ENCODE measurements around the gene REPS2.

REPS2 gene

GRCh38 chrX:17005712-17006368 lies 59.4 kb downstream of the REPS2 start:
- no peak for DNase-seq

GRCh38 chrX:17007134-17007768 lies 60.8 kb downstream of the REPS2 start:
- DNase-seq: no peak

GRCh38 chrX:17009856-17010625 lies 63.6 kb downstream of the REPS2 start:
- DNase-seq: no peak

DNA sequence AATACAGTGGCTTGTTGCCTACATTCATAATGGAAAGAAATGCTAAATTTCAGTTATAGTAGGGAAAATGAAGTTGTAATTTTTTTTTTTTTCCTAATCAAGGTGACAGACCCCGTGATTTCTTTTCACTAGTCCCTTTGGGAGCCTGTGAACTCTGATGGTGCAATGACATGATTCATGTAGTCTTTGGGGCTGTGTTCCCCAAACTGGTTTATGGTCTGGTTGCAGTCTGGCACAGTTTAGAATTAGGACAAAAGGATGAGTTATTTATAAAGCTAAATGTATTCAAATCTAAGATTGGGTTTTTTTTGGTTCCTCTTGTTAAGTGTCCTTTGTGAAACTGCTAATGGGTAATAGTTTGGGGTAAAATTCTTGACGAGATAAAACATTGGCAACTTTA lies 66.0 kb downstream of the REPS2 start:
- DNase-seq: no peak

GRCh38 chrX:17014216-17014615 lies 67.8 kb downstream of the REPS2 start:
- DNase-seq: no peak

DNA sequence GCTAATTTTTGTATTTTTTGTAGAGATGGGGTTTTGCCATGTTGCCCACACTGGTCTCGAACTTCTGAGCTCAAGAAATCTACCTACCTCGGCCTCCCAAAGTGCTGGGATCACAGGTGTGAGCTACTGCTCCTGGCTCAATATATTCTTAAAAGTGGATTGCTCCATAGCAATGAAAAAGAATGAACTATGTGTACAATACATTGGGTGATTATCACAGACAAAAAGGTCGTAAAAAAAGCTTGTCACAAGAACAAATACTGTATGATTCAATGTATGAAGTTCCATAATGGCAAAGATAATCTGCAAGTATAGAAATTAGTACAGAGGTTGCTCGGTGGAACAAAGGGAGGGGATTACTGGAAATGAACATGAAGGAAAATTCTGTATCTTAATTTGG lies 70.7 kb downstream of the REPS2 start:
- no peak for DNase-seq

GRCh38 chrX:17020356-17020755 lies 73.9 kb downstream of the REPS2 start:
- DNase-seq: no peak

GRCh38 chrX:17020851-17021821 lies 74.7 kb downstream of the REPS2 start:
- DNase-seq: peak in 1 of 5 experiments; percentile 8

- peak in 1 of 5 experiments; percentile 17 for DNase-seq
Observed at GRCh38 chrX:17021851-17022604, 75.6 kb downstream of the REPS2 start.

- no peak for DNase-seq
Observed at GRCh38 chrX:17023661-17024060, 77.2 kb downstream of the REPS2 start.

- DNase-seq: no peak
Observed at GRCh38 chrX:17024886-17025285, 78.4 kb downstream of the REPS2 start.

GRCh38 chrX:17025621-17026302 lies 79.3 kb downstream of the REPS2 start:
- no peak for DNase-seq

DNA sequence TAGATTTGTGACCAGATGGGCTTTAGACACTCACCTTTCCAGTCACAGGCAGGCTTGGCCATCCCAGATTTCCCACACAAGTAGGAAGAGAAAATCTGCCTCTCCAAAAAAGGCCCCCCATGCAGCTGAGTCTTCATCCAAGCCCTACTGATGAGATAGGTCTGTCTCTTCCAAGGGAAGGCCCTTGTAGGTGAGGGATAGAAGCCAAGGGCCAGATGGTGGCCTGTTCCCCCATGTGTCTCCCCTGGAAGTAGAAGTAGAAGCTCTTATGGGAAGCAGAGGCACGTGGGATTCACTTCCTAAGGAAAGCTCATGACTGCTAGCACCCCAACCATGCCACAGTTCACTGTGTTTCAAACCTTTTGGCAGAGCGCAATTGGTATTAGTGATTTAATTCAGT lies 81.5 kb downstream of the REPS2 start:
- no peak for DNase-seq

DNA sequence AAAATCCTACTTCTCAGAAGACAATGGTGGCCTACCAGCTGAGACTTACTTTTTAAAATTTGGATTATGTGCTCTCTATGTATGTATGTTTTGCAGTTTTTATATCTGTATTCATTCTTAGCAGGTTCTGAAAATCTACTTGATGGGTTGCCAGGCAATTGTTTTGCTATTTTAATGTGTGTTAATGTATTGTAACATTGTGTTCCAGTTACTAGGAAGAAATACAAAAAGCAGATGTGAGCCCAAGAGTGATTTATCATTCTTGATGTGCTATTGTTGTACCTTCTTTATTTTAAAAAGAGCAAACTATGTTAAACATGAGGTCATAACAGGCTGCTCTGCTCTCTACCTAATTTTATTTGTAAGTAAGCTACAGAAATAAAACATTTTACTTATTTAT lies 81.9 kb downstream of the REPS2 start:
- DNase-seq: no peak

DNA sequence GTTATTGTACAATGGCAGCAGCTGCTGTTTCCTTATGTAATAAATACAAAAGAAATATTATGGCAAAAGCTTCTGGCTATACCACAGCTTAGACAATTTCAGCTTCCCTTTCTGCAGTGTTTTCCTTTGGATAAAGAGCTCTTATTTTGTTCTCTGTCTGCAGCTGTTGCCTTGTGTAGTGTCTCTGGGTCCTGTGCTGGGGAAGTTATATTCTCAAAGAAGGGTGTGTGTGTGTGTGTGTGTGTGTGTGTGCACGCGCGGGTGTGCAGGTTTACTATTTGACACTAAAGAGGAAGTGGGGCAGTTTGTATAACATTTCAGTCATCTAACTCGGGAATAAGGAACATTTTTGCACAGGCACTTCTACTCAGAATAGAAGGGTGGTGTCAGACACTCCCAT lies 83.6 kb downstream of the REPS2 start:
- no peak for DNase-seq

DNA sequence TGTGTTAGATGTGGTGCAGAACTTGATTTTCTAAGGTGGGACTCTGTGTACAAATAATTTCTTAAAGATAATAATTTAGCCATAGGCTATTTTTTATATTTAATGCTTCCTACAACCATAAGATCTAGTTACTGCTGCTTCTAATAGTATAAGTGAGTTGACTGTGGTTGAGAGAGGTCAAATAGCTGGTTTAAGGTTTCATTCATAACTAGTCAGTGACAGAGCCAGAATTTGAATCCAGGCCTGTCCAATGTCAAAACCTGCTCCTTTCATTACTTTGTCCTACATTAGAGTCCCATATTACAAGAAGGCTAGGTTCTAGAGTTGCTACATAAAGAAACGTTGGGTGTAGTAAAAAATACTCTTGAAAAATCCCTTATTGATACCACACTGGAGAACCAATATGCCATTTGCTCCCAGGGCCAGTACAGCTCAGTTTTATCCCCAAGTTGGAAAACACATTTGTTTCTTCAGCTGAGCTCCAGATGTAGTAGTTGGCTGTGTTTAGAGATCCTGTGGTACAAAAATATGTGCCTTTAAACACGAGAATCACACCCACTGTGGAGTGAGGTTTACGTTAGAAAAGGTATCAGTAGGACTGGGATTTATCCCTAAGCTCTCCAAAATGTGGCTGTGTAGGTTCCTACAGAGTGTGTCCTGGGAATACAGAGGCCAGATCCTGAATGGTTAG lies 84.3 kb downstream of the REPS2 start:
- DNase-seq: no peak

- DNase-seq: no peak
Observed at GRCh38 chrX:17031827-17032226, 85.4 kb downstream of the REPS2 start.

- no peak for DNase-seq
Observed at GRCh38 chrX:17032351-17032750, 85.9 kb downstream of the REPS2 start.

DNA sequence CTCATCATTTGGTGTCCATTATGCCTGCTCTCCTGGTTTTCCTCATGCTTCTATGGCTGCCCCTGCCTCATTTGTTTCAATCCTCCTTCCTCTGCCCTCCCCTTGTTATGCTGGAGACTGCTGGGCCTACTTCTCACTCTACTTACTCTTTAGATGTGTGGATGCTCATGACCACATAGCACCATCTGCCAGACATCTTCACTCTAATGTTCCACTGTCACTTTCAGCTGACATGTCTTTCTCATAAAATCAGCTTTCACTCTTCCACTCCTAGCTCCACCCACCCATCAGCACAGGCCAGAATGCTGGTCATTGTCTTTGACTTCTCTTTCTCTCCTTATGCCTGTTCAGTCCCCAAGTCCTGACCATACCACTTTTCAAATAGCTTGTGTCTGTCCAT lies 86.8 kb downstream of the REPS2 start:
- no peak for DNase-seq

DNA sequence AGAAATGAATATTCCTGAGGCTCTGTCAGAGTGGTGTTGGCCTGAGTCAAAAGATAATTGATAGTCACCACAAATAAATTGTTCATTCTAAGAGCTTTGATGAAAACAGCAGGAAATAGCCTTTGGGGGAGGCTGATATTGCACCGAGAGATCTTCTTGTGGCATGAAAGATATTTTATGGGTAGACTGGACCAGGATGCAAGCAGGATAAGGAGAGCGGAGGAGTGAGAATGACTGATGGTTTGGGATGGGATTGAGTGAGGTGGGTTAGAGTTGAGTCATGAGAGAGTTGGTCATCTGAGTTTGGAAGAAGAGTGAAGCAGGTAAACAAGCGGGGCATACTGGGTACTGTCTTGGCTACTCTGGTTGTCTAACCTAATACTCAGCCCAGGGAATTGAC lies 88.7 kb downstream of the REPS2 start:
- no peak for DNase-seq

Measured in T-helper 2 cell (primary cell).